ENCODE results near the gene PPP1R13B.

Gene PPP1R13B

GRCh38 chr14:103684471-103684870 is 162.9 kb downstream of the PPP1R13B start:
- DNase-seq (ENCODE audit: low read depth), result no peak

All from GM04504 (cell line).